Peyer's patch (tissue), 4 donors: ENCODE data around the gene PCSK5. TPM values are rescaled to one million over a fixed set of nuclear protein-coding genes. Genes with fewer than 3 reads are reported as not detected.

Experiments
- DNase-seq, 3 donors: peaks; one replicate each; pipeline ENCODE4 v3.0.0-alpha.2; 2017 to 2019
- H3K27ac ChIP-seq, 4 donors: fragments of 200-600 bp; sonication (generic); one replicate each; pipeline ENCODE4 v1.5.1; 2016 to 2019
- H3K27me3 ChIP-seq, 2 donors: fragments of 200-600 bp; sonication (generic); one replicate each; pipeline ENCODE4 v1.5.1; 2019
- H3K36me3 ChIP-seq, 3 donors: fragments of 200-600 bp; sonication (generic); one replicate each; pipeline ENCODE4 v1.5.1; 2016 to 2019
- H3K4me1 ChIP-seq, 4 donors: fragments of 200-600 bp; sonication (generic); one replicate each; pipeline ENCODE4 v1.5.1; 2016 to 2019
- H3K4me3 ChIP-seq, 4 donors: fragments of 200-600 bp; sonication (generic); 1 replicate in 3 of 4; 2 replicates in 1 of 4; pipeline ENCODE4 v1.5.1; 2016 to 2019; ENCODE audit warnings: mild to moderate bottlenecking in 1 of 4
- H3K9me3 ChIP-seq, 4 donors: fragments of 200-600 bp; sonication (generic); one replicate each; pipeline ENCODE4 v1.5.1; 2016 to 2019; ENCODE audit warnings: mild to moderate bottlenecking in 1 of 4
- CTCF ChIP-seq, 6 experiments: fragments of 450-650 bp in 4 of 6; fragments of 200-600 bp in 2 of 6; sonication (generic) in 1 of 6; IDR thresholded peaks; one replicate each; pipeline ENCODE4 v1.5.1; 2017 to 2019; ENCODE audit warnings: antibody characterized with exemption in 6 of 6, mild to moderate bottlenecking in 3 of 6, moderate library complexity in 1 of 6
- POLR2A ChIP-seq, 2 donors: fragments of 450-650 bp; IDR thresholded peaks; one replicate each; pipeline ENCODE4 v1.5.1; 2017; ENCODE audit warnings: antibody characterized with exemption in 2 of 2, mild to moderate bottlenecking in 2 of 2, moderate library complexity in 2 of 2
- total RNA-seq, 4 donors: library from RNA; depleted of rRNA; stranded (reverse); fragments of >200 nt; gene quantifications; one replicate each; pipeline ENCODE4 v1.1.0, GENCODE V29; 2016

Gene PCSK5
- total RNA-seq, 4 donors from 2014 or later, result 77.6 to 488 (median 411) TPM

- peak in 1 of 3 donors; percentile 51 for DNase-seq
- H3K27ac ChIP-seq, result peak overlapping the region in 2 of 4 donors; percentile 20 to 58
These were observed 60.5 kb downstream of the PCSK5 start for GRCh38 chr9:75950998-75951397.

GRCh38 chr9:75953218-75953617, 62.7 kb downstream of the PCSK5 start:
- H3K4me3 ChIP-seq, result no peak overlapping the region
- TF ChIP-seq CTCF (IDR thresholded peaks at IDR 0.05), result no peak
- peaks cover 0 to 6% (median 0%) of the 10 kb centered on the region in 3 donors for H3K36me3 ChIP-seq
- peaks cover 0 to 43% (median 0%) of the 10 kb centered on the region in 4 donors for H3K4me1 ChIP-seq
- no peak for DNase-seq
- H3K9me3 ChIP-seq, result no peaks in the 10 kb centered on the region
- no peaks in the 10 kb centered on the region for H3K27me3 ChIP-seq
- peak overlapping the region in 2 of 4 donors; percentile 10 to 54 for H3K27ac ChIP-seq

More at GRCh38 chr9:75950998-75951397, 60.5 kb downstream of the PCSK5 start:
- no peak for TF ChIP-seq POLR2A (IDR thresholded peaks at IDR 0.05)
- TF ChIP-seq CTCF (IDR thresholded peaks at IDR 0.05), result peak in 1 of 6 experiments; percentile 4
- Histone ChIP-seq H3K27me3 (no peaks in the 10 kb centered on the region), H3K4me3 (no peak overlapping the region), H3K4me1 (peaks cover 0 to 35% (median 0%) of the 10 kb centered on the region in 4 donors), H3K9me3 (no peaks in the 10 kb centered on the region), H3K36me3 (peaks cover 0 to 10% (median 0%) of the 10 kb centered on the region in 3 donors)

- DNase-seq, result peak in 1 of 3 donors; percentile 57
- Histone ChIP-seq H3K36me3 (peaks cover 0 to 6% (median 0%) of the 10 kb centered on the region in 3 donors), H3K27ac (peak overlapping the region in 1 of 4 donors; percentile 37), H3K4me1 (peaks cover 0 to 43% (median 0%) of the 10 kb centered on the region in 4 donors), H3K27me3 (no peaks in the 10 kb centered on the region), H3K9me3 (no peaks in the 10 kb centered on the region), H3K4me3 (no peak overlapping the region)
- TF ChIP-seq POLR2A (IDR thresholded peaks at IDR 0.05) (no peak), CTCF (IDR thresholded peaks at IDR 0.05) (peak in 1 of 6 experiments; percentile 6)
These were observed 65.7 kb downstream of the PCSK5 start for GRCh38 chr9:75956161-75956560.

GRCh38 chr9:75957116-75957515, 66.6 kb downstream of the PCSK5 start:
- Histone ChIP-seq H3K27me3 (no peaks in the 10 kb centered on the region), H3K9me3 (no peaks in the 10 kb centered on the region), H3K4me3 (no peak overlapping the region), H3K36me3 (no peaks in the 10 kb centered on the region), H3K27ac (no peak overlapping the region), H3K4me1 (peaks cover 0 to 35% (median 0%) of the 10 kb centered on the region in 4 donors)
- no peak for DNase-seq
- TF ChIP-seq POLR2A (IDR thresholded peaks at IDR 0.05) (no peak), CTCF (IDR thresholded peaks at IDR 0.05) (no peak)

GRCh38 chr9:75958226-75958625, 67.8 kb downstream of the PCSK5 start:
- Histone ChIP-seq H3K27me3 (no peaks in the 10 kb centered on the region), H3K4me3 (no peak overlapping the region), H3K36me3 (no peaks in the 10 kb centered on the region), H3K9me3 (no peaks in the 10 kb centered on the region), H3K27ac (no peak overlapping the region), H3K4me1 (peaks cover 0 to 29% (median 0%) of the 10 kb centered on the region in 4 donors)
- DNase-seq, result no peak
- no peak for TF ChIP-seq POLR2A (IDR thresholded peaks at IDR 0.05)
- no peak for TF ChIP-seq CTCF (IDR thresholded peaks at IDR 0.05)

GRCh38 chr9:75960551-75960950, 70.1 kb downstream of the PCSK5 start:
- Histone ChIP-seq H3K27ac (no peak overlapping the region), H3K9me3 (no peaks in the 10 kb centered on the region), H3K4me1 (peaks cover 0 to 35% (median 0%) of the 10 kb centered on the region in 4 donors), H3K36me3 (no peaks in the 10 kb centered on the region), H3K4me3 (no peak overlapping the region), H3K27me3 (no peaks in the 10 kb centered on the region)
- no peak for TF ChIP-seq CTCF (IDR thresholded peaks at IDR 0.05)
- no peak for TF ChIP-seq POLR2A (IDR thresholded peaks at IDR 0.05)
- DNase-seq, result no peak
